IMR-90 (cell line): ENCODE data around the gene TECTA. TPM values are rescaled to one million over a fixed set of nuclear protein-coding genes. Genes with fewer than 3 reads are reported as not detected.

Experiments
- ATAC-seq: fragments of 200-7000 bp; cut with Tn5 transposase; 2 replicates; pipeline ENCODE4 v1.9.1; 2020; ENCODE audit warnings: low read depth, mild to moderate bottlenecking, moderate library complexity
- BruUV-seq: library from RNA; stranded (reverse); fragments of 400-500 nt; replicated peaks from 2 replicates; lab custom pipeline; 2021; lab: Mats Ljungman, UMichigan
- CTCF ChIA-PET: fragments of 300-600 bp; formaldehyde crosslinking; extraction: SDS; loops from one replicate; lab custom pipeline; 2021; ENCODE audit warnings: antibody characterized with exemption; lab: Yijun Ruan, JAX
- POLR2A ChIA-PET: fragments of 300-600 bp; sonication (Branson Sonifier 250); formaldehyde crosslinking; loops from one replicate; lab custom pipeline; 2022; ENCODE audit warnings: antibody characterized with exemption; ENCODE audit not compliant: unreplicated experiment; lab: Charles Lee
- DNase-seq: peaks from one replicate; pipeline ENCODE4 v3.0.0; 2013
- H2AFZ ChIP-seq: replicated peaks from 2 replicates; pipeline ENCODE3; 2013; ENCODE audit warnings: low read length, mild to moderate bottlenecking; ENCODE audit not compliant: poor library complexity
- H2AK5ac ChIP-seq: 2 replicates; pipeline ENCODE4 v1.6.1; 2013; ENCODE audit warnings: low read depth, low read length, inconsistent platforms
- H2AK9ac ChIP-seq: replicated peaks from 2 replicates; pipeline ENCODE3; 2013; ENCODE audit warnings: mild to moderate bottlenecking, low read depth, low read length, moderate library complexity; ENCODE audit not compliant: poor library complexity
- H2BK120ac ChIP-seq: 2 replicates; pipeline ENCODE4 v1.6.1; 2013; ENCODE audit warnings: low read depth, low read length, inconsistent platforms
- H2BK15ac ChIP-seq: 3 replicates; pipeline ENCODE4 v1.6.1; 2013; ENCODE audit warnings: low read depth, low read length, inconsistent platforms
- H2BK20ac ChIP-seq: 2 replicates; pipeline ENCODE4 v1.6.1; 2013; ENCODE audit warnings: low read depth, mild to moderate bottlenecking, inconsistent platforms, low read length, moderate library complexity
- H2BK5ac ChIP-seq: 2 replicates; pipeline ENCODE4 v1.6.1; 2013; ENCODE audit warnings: mild to moderate bottlenecking, low read depth, low read length, inconsistent platforms; ENCODE audit not compliant: poor library complexity, severe bottlenecking
- H3K14ac ChIP-seq: replicated peaks from 2 replicates; pipeline ENCODE4 v1.6.1; 2013; ENCODE audit warnings: low read depth, low read length, inconsistent platforms
- H3K18ac ChIP-seq: 2 replicates; pipeline ENCODE4 v1.6.1; 2013; ENCODE audit warnings: low read depth, low read length, control low read depth
- H3K23ac ChIP-seq: 2 replicates; pipeline ENCODE4 v1.6.1; 2013; ENCODE audit warnings: low read depth, low read length, inconsistent platforms
- H3K27ac ChIP-seq: 2 replicates; pipeline ENCODE4 v1.5.1; 2013; ENCODE audit warnings: mild to moderate bottlenecking, control low read depth, low read length; ENCODE audit not compliant: insufficient read depth
- H3K27me3 ChIP-seq: 2 replicates; pipeline ENCODE4 v1.6.1; 2013; ENCODE audit warnings: low read length; ENCODE audit not compliant: control insufficient read depth, insufficient read depth
- H3K36me3 ChIP-seq: 2 replicates; pipeline ENCODE4 v1.6.1; 2013; ENCODE audit warnings: low read length, mixed read lengths; ENCODE audit not compliant: control insufficient read depth, insufficient read depth
- H3K4ac ChIP-seq: 2 replicates; pipeline ENCODE4 v1.6.1; 2013; ENCODE audit warnings: low read depth, low read length, inconsistent platforms
- H3K4me1 ChIP-seq: 2 replicates; pipeline ENCODE4 v1.6.1; 2013; ENCODE audit warnings: low read length, mixed read lengths; ENCODE audit not compliant: control insufficient read depth, insufficient read depth
- H3K4me2 ChIP-seq: 2 replicates; pipeline ENCODE4 v1.6.1; 2013; ENCODE audit warnings: low read depth, mild to moderate bottlenecking, control low read depth, low read length, moderate library complexity
- H3K4me3 ChIP-seq: 2 replicates; pipeline ENCODE4 v1.5.1; 2013; ENCODE audit warnings: low read depth, mild to moderate bottlenecking, control low read depth, low read length, moderate library complexity; ENCODE audit not compliant: insufficient read depth
- H3K56ac ChIP-seq: 2 replicates; pipeline ENCODE4 v1.6.1; 2013; ENCODE audit warnings: low read length, inconsistent platforms; ENCODE audit not compliant: insufficient read depth; ENCODE audit errors: extremely low read depth
- H3K79me1 ChIP-seq, 2 experiments: 2 replicates each; pipeline ENCODE4 v1.6.1; 2013; ENCODE audit warnings: low read length in 2 of 2, inconsistent platforms in 1 of 2, low read depth in 1 of 2
- H3K9ac ChIP-seq: 2 replicates; pipeline ENCODE4 v1.6.1; 2013; ENCODE audit warnings: low read depth, low read length, control low read depth
- H3K9me1 ChIP-seq: 2 replicates; pipeline ENCODE4 v1.6.1; 2013; ENCODE audit warnings: low read length, inconsistent platforms; ENCODE audit not compliant: insufficient read depth
- H3K9me3 ChIP-seq: 2 replicates; pipeline ENCODE4 v1.6.1; 2013; ENCODE audit warnings: low read length; ENCODE audit not compliant: control insufficient read depth, insufficient read depth
- H4K20me1 ChIP-seq: 2 replicates; pipeline ENCODE4 v1.6.1; 2013; ENCODE audit warnings: low read length, inconsistent platforms; ENCODE audit not compliant: insufficient read depth
- H4K5ac ChIP-seq: 2 replicates; pipeline ENCODE4 v1.6.1; 2013; ENCODE audit warnings: mild to moderate bottlenecking, low read depth, low read length, control low read depth
- H4K8ac ChIP-seq, 2 experiments: 2 replicates each; pipeline ENCODE4 v1.6.1; 2013; ENCODE audit warnings: low read depth in 2 of 2, low read length in 2 of 2, control low read depth in 1 of 2, inconsistent platforms in 1 of 2
- H4K91ac ChIP-seq: 2 replicates; pipeline ENCODE4 v1.6.1; 2013; ENCODE audit warnings: low read depth, low read length, inconsistent platforms; ENCODE audit not compliant: insufficient read depth
- BHLHE40 ChIP-seq: fragments of 150-350 bp; IDR thresholded peaks from 2 replicates; pipeline ENCODE4 v1.6.1; 2016; ENCODE audit warnings: mild to moderate bottlenecking, low read depth, low read length
- CEBPB ChIP-seq: IDR thresholded peaks from 2 replicates; pipeline ENCODE4 v1.6.1; 2012; ENCODE audit warnings: low read depth, low read length, improper control_type of control experiment
- CHD1 ChIP-seq: IDR thresholded peaks from 2 replicates; pipeline ENCODE4 v1.6.1; 2012; ENCODE audit warnings: low read depth, low read length, improper control_type of control experiment
- CTCF ChIP-seq: conservative IDR thresholded peaks from 2 replicates; pipeline ENCODE4 v1.5.1; 2012; ENCODE audit warnings: mild to moderate bottlenecking, low read depth, low read length, improper control_type of control experiment
- ELK1 ChIP-seq: fragments of 150-350 bp; IDR thresholded peaks from 2 replicates; pipeline ENCODE4 v1.6.1; 2016; ENCODE audit warnings: low read depth, mild to moderate bottlenecking, low read length, moderate library complexity, borderline replicate concordance
- FOS ChIP-seq: fragments of 150-350 bp; IDR thresholded peaks from 2 replicates; pipeline ENCODE4 v1.6.1; 2016; ENCODE audit warnings: low read depth, low read length
- MAFK ChIP-seq: IDR thresholded peaks from 2 replicates; pipeline ENCODE4 v1.6.1; 2012; ENCODE audit warnings: low read depth, low read length, improper control_type of control experiment
- MAZ ChIP-seq: IDR thresholded peaks from 2 replicates; pipeline ENCODE4 v1.6.1; 2012; ENCODE audit warnings: low read depth, mild to moderate bottlenecking, low read length, improper control_type of control experiment, moderate library complexity, borderline replicate concordance
- MXI1 ChIP-seq: IDR thresholded peaks from 2 replicates; pipeline ENCODE4 v1.6.1; 2012; ENCODE audit warnings: low read depth, mild to moderate bottlenecking, low read length, moderate library complexity, borderline replicate concordance
- NFE2L2 ChIP-seq: fragments of 150-350 bp; IDR thresholded peaks from 2 replicates; pipeline ENCODE4 v1.6.1; 2016; ENCODE audit warnings: low read depth, mild to moderate bottlenecking, low read length
- POLR2A ChIP-seq: IDR thresholded peaks from 2 replicates; pipeline ENCODE4 v1.6.1; 2012; ENCODE audit warnings: mild to moderate bottlenecking, low read depth, low read length
- RAD21 ChIP-seq: IDR thresholded peaks from 2 replicates; pipeline ENCODE4 v1.6.1; 2012; ENCODE audit warnings: low read length, improper control_type of control experiment
- RCOR1 ChIP-seq: IDR thresholded peaks from 2 replicates; pipeline ENCODE4 v1.6.1; 2012; ENCODE audit warnings: mild to moderate bottlenecking, low read length, improper control_type of control experiment; ENCODE audit not compliant: insufficient replicate concordance
- RFX5 ChIP-seq: IDR thresholded peaks from 2 replicates; pipeline ENCODE4 v1.8.0; 2012; ENCODE audit warnings: low read depth, mild to moderate bottlenecking, low read length, moderate library complexity
- SMC3 ChIP-seq: fragments of 150-350 bp; IDR thresholded peaks from 2 replicates; pipeline ENCODE4 v1.6.1; 2016; ENCODE audit warnings: low read depth, mild to moderate bottlenecking, antibody characterized with exemption, low read length, moderate library complexity
- USF2 ChIP-seq: fragments of 150-350 bp; IDR thresholded peaks from 2 replicates; pipeline ENCODE4 v1.6.1; 2017; ENCODE audit warnings: mild to moderate bottlenecking, antibody characterized with exemption, low read length, low read depth
- WGBS, 2 experiments: methylation state at CpG; one replicate each; pipeline versions ENCODE4 v1.1.5 to v1.1.7; 2013; ENCODE audit warnings: missing lambda C conversion rate in 2 of 2; ENCODE audit not compliant: insufficient read length in 1 of 2; ENCODE audit errors: extremely low coverage in 2 of 2; 5-methylcytosine and 5-hydroxymethylcytosine counted together
- dilution Hi-C: fragments of 300-500 bp; cut with HindIII; formaldehyde crosslinking; loops from one replicate; pipeline ENCODE4 v1.14.3; 2018; ENCODE audit warnings: low sequenced_read_pairs; ENCODE audit not compliant: unreplicated experiment
- in situ Hi-C: fragments of 300-500 bp; cut with MboI; formaldehyde crosslinking; loops from 3 replicates; pipeline ENCODE4 v1.14.3; 2019; ENCODE audit warnings: low sequenced_read_pairs, inconsistent platforms, mixed read lengths
- intact Hi-C: fragments of 100-400 bp; cut with micrococcal nuclease; formaldehyde crosslinking; loops from 2 replicates; pipeline ENCODE4 v1.10.0; 2022
- polyA plus RNA-seq, 3 experiments: library from polyadenylated mRNA; depleted of rRNA; stranded (reverse); fragments of >200 nt; gene quantifications; 2 replicates each; pipeline ENCODE4 v1.2.3, GENCODE V29; 2012; ENCODE audit warnings: low replicate concordance in 1 of 3
- total RNA-seq: library from RNA; depleted of rRNA; stranded (reverse); fragments of >200 nt; gene quantifications from 2 replicates; pipeline ENCODE4 v1.2.3, GENCODE V29; 2012

The TECTA gene
- total and polyA plus RNA-seq, 2 of the 4 experiments (the other 2 are of a cell fraction), result 0.17 to 0.18 TPM

GRCh38 chr11:121122328-121122727 is 21.3 kb downstream of the TECTA start:
- H3K27ac ChIP-seq, result no peak overlapping the region
- no peak overlapping the region for H3K56ac ChIP-seq
- no peak for ATAC-seq
- no TSS peak for BruUV-seq
- H3K4me3 ChIP-seq, result no peak overlapping the region
- no peak overlapping the region for H2BK5ac ChIP-seq
- no peak overlapping the region for H4K5ac ChIP-seq
- no peak overlapping the region for H2AK5ac ChIP-seq
- no peak overlapping the region for H3K23ac ChIP-seq
- intact Hi-C loops (no loop called here), dilution Hi-C loops (no loop called here), in situ Hi-C loops (no loop called here)
- no peak overlapping the region for H4K8ac ChIP-seq
- H3K9ac ChIP-seq, result no peak overlapping the region
- no peaks in the 10 kb centered on the region for H3K36me3 ChIP-seq
- H2BK120ac ChIP-seq, result no peak overlapping the region
- no peaks in the 10 kb centered on the region for H4K20me1 ChIP-seq
- no CpG with 5 or more reads among the region's 3 CpGs for WGBS, 2 experiments
- no peak overlapping the region for H3K4ac ChIP-seq
- H3K18ac ChIP-seq, result no peak overlapping the region
- no peaks in the 10 kb centered on the region for H3K79me1 ChIP-seq
- POLR2A ChIA-PET, result no interaction called here
- H3K4me1 ChIP-seq, result no peaks in the 10 kb centered on the region
- H2BK15ac ChIP-seq, result no peak overlapping the region
- no peak overlapping the region for H2AFZ ChIP-seq
- H2AK9ac ChIP-seq, result no peak overlapping the region
- CTCF ChIA-PET, result no interaction called here
- no peaks in the 10 kb centered on the region for H3K9me1 ChIP-seq
- TF ChIP-seq MAZ, result no peak
- TF ChIP-seq RFX5, result no peak
- no peak for TF ChIP-seq RAD21
- no peak for TF ChIP-seq RCOR1
- no peak for TF ChIP-seq SMC3
- TF ChIP-seq BHLHE40, result no peak
- TF ChIP-seq CTCF, result no peak
- TF ChIP-seq MAFK, result no peak
- no peak for TF ChIP-seq FOS
- no peak for TF ChIP-seq USF2
- no peak for TF ChIP-seq ELK1
- TF ChIP-seq POLR2A, result no peak
- no peak for TF ChIP-seq CHD1
- TF ChIP-seq NFE2L2, result no peak
- no peak for TF ChIP-seq MXI1
- TF ChIP-seq CEBPB, result no peak
- H3K27me3 ChIP-seq, result peaks cover 3% of the 10 kb centered on the region
- DNase-seq, result no peak
- peaks cover 4% of the 10 kb centered on the region for H3K9me3 ChIP-seq
- no peak overlapping the region for H3K4me2 ChIP-seq
- H3K14ac ChIP-seq, result no peak overlapping the region
- H2BK20ac ChIP-seq, result no peak overlapping the region
- H4K91ac ChIP-seq, result no peak overlapping the region
